GM19395 (cell line): Measurements from ENCODE around the gene ETS1.
"Not testable (repeated sequence)": the region's sequence is repeated elsewhere in the genome, so short reads cannot be mapped to it uniquely, and the experiment has no call there.

ENCODE experiments used
- ATAC-seq: cut with Tn5 transposase; IDR thresholded peaks from one replicate; pipeline ENCODE4 v1.9.1; 2021; ENCODE audit warnings: mild to moderate bottlenecking, moderate library complexity; ENCODE audit not compliant: unreplicated experiment

ETS1 gene

DNA sequence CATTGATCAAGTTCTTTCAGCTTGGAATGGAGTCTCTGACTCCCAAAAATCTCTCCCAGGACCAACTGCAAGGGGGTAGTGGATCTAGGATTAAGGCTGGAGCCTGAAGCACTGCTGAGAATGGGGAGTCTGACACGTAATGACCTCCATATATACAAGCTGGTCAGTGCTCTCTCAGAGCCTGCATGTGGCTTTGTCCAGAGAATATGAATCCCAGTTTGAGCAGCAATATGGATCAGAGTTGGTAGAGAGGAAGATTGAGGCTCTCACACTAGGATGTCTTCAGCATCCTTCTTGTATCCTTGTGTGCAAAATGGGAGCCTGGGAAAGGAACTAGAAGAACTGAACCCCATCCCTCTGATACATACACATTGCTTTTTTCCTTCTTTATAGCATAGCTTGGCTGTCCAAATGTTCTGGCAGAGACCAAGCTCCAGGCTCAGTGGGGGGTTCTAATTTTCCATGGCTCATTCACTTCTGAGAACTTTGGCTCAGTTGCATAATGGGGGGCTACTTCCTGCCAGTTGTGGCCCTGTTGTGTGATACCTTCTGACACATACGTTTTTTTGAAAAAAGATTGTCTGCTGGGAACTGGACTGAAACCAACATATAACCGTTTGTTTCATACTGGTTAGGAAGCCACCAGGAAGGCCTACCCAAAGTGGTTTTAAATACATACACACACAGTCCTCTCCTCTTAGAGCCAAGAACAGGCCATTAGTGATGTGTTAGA lies 138.2 kb downstream of the ETS1 start:
- ATAC-seq: peak; percentile 47

DNA sequence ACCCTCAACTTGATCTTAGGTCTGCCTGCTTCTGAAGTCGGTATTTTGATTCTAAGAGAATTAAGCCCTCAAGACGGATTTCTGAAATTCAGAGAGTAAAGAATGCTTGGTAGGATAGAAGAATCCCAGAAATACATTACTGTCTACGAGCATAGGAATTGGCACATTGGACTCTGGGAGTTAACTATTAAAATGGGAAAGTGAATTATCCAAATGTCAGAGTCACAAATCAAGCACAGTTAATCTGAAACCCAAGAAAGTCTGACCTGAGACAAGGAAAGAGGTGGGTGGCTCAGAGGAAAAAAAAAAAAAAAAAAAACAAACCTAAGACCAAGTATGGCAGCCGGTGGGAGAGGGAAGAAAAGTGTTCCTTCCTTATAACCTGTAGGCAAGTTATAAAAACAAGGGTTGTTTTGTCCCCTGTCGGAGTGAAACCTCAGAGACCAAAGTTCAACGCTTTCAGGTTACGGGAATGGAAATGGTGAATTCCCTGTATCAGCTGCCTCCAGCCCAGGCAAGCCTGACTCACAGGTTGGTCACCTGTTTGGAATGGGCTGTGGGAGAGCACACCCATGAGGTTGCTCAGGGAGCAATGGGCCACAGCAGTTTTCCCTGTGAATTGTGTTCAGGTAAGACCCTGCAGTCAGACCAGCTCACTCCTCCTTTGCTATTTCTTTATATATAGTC lies 139.0 kb downstream of the ETS1 start:
- ATAC-seq: no peak

DNA sequence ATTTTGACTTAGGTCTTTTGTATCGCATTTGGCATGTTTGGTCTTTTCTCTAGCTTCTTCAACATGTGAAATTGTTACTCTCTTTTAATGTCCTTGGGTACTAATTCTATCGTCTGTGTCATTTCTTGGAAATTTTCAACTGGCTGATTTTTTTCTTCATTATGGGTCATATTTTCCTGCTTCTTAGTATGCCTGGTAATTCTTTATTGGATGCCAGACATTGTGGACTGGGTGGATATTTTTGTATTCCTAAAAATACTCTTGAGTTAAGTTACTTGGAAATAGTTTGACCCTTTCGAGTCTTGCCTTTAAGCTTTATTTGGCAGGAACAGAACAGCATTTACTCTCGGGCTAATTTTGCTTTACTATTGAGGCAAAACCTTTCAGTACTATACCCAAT lies 140.1 kb downstream of the ETS1 start:
- ATAC-seq: no peak

DNA sequence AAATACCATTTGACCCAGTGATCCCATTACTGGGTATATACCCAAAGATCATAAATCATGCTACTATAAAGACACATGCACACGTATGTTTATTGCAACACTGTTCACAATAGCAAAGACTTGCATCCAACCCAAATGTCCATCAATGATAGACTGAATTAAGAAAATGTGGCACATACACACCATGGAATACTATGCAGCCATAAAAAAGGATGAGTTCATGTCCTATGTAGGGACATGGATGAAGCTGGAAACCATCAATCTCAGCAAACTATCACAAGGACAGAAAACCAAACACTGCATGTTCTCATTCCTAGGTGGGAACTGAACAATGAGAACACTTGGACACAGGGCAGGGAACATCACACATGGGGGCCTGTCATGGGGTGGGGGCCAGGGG lies 141.4 kb downstream of the ETS1 start:
- not testable (repeated sequence) for ATAC-seq

DNA sequence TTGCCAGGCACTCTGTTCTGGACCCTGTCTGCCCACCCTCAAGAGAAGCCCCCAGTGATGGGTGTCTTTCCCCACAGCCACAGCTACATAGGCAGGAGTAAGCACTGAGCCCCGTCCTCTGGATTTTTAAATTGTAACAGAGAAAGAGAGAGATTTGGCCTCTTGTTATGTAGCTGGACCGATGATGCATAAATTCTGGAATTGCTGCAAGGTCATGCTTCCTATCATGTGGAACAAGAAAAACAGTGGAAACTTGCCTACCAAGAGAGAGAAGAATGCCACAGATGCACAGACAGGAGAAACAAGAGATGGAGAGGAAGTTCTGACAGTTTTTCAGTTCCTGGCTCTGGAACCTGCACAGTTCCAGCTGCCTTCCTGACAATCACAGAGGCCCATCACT lies 150.2 kb downstream of the ETS1 start:
- no peak for ATAC-seq

DNA sequence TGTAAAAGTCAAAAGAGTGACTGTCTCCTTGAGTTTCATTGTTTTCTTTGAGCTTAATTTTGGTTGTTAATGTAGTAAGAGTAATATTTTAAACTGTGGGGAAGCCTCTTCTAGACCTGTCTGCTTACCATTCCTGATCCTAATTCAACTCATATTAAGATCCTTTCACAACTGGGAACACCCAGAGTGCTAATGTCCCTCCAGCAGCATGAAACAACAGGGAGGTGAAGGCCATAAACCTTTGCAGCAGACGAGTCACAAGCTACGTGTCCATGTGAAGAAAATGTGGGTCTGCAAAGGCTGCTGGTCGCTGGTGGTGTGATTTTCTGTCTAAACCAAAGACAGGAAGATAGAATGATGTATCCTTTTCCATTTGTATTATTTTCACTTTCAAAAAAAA lies 152.5 kb downstream of the ETS1 start:
- no peak for ATAC-seq

DNA sequence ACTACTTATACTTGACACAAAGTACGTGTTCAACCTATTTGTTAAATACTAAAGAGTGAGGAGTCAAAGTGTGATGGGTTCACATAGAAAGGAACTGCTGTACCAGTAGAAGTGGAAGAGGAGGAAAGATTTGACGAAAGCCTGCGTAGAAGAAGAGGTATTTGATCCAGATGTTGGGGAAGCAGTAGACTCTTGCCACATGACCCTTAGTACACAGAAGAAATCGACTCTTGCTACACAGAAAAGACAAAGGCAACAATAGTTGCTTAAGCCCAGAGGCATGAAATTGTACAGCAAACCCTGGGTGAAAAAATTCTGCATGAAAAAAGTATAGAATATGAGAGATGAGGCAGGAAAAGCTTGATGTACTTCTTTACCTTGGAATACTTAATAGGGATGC lies 152.9 kb downstream of the ETS1 start:
- no peak for ATAC-seq

DNA sequence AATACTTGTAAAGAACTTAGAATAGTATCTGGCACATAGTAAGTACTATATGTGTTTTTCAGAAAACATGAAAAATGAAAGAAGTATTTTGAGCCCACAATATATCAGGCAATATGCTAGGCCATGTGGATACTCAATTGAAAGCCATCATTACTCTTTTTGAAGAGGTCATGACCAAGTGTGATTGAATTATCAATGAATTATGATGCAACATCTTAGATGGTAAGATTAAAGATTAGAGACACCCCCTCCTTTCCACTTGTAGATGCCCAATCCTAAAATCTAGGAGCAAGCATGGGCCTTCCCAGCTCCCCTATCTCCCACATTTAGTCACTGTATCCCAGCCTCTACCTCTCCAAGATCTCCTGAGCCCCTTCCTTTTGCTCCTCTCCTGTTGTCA lies 154.4 kb downstream of the ETS1 start:
- ATAC-seq: no peak

DNA sequence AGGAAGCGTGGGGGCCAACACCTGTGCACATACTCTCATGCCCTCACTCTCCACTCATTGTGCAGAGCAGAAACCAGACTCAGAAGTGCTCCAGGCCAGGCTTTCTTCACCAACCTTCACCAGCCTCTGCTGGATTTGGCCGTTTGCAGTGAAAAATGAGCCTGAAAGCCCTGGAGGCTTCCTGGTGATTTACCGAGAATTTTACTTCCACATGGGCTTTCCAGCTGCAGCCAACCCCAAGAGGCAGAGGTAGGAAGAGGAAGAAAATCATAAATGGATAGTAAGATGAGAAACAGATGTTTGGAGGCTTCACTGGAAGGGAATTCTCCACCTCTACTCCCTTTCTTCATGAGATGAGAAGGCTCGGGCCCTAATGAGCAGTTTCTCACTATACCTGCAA lies 155.4 kb downstream of the ETS1 start:
- ATAC-seq: no peak

DNA sequence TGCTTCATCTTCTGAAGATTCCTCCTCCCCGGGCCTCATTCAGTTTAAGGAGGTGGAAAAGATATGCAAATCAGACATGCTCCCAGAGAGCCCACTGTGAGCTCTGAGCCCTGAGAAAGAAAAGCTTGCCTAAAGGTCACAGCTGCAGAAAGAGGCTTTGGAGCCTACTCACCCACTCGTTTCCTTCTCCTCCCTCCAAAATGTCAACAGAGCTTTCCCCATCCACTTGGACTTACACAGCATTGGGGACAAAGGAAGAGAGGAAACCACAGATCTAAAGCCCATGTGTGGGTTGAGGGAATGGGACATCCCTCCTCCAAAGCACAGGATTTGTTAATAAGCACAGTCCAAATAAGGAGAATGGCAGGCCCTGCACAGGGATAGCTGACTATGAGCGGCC lies 158.4 kb downstream of the ETS1 start:
- ATAC-seq: no peak

DNA sequence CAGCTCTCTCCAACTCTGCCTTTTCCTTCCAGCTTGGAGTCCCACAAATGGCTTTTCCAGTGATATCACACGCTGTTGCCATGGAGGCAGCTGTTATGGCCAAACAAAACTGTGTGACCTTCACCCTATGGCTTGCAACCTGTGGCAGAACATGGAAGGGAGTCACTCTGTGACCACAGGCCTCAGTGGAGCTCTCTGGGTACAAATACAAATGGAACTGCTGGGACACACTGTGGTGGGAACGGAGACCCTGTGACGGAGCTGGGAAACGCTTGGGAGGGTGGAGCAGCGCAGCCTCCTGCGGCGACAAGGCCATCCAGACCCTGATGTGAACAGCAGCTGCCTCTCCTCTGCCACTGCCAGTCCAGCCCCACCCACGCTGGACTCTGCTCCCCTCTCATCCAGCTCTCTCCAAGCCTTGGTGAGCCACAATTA lies 162.5 kb downstream of the ETS1 start:
- ATAC-seq: no peak

DNA sequence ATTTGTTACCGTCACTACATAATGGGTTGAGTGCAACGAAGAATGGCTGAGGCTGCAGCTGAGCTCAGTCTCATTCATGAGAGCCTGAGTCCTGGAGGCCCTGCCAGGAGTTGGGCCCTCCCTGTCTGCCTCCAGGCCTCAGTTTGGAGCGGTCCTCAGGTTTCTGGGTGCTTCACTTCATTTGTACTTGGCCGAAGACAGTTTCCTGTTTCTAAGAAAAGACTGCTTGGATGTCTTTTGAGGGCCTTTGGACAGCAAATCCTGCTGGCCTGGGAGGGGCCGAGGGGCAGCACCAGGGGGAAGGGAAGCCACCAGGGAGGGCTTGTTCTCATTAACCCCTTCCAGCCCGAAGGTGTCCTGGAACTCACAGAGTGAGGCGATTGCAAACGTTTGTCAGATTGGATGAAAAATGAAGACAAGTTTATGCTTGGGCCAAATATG lies 163.1 kb downstream of the ETS1 start:
- no peak for ATAC-seq

DNA sequence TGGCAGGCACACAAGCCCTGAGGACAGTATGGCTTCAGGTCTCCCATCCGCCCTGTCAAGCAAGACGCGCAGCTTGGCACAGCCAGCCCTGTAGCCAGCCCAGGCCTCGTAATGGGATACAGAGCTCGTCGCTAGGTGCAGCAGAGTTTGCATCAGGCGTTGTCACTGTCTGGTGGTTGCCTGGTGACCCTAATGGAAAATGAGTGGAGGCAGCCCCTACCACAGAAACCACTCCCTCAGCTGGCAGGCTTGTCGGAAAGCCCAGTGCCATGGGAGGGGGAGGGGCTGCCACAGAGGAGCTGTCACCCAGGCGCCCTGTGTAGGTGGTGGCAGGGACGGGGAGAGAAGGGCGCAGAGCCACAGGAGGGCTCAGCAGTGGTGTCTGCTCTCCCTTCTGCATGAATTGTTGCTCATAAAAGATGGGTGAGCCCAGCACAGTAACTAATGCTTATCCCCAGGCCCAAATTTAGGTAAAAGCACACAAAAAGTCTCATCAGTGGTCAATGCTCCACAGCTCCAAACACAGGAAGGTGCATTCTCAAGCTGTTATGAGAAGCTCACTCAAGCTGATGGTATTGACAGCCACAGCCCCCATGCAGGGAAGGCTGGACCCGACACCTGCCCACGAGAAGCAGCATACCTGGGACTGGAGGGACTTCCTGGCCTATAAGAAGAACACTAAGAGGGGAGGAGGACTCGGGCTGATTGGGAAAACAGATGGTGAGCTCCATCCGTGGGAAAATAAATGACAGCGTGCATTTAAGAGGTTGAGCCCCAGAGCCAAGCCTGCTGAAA lies 164.6 kb downstream of the ETS1 start:
- ATAC-seq: peak; percentile 49

DNA sequence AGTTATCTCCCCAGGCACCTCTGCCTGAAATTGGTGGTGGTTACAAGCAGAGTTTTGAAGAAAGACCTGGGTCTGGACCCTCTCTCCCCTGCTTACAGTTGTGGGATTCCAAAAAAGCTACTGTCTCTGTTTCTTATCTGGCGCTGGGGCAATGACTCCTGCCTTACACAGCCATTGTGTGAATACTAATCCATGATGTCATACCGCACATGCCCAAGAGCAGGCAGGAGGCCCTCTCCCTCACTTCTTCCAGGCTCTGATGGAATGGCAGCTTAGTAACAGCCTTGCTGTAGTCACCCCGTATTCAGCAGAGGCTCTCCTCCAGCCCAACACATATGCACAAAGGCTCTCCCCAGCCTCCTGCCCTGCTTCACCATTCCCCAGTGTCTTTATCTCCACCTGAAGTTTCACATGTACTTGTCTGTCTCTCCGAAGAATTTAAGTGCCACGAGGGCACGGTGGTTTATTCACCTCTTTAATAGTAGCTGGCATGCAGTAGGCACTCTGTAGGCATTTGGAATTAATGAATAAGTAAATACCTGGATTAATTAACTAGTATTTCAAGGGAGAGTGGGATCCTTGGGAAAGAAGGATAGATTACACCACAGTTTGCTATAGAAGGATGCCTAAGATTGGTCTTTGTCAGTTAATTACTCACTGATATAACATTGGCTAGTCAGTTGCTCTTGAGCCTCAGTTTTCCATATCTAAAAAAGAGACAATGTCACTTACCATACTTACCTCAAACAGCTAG lies 165.6 kb downstream of the ETS1 start:
- ATAC-seq: no peak

DNA sequence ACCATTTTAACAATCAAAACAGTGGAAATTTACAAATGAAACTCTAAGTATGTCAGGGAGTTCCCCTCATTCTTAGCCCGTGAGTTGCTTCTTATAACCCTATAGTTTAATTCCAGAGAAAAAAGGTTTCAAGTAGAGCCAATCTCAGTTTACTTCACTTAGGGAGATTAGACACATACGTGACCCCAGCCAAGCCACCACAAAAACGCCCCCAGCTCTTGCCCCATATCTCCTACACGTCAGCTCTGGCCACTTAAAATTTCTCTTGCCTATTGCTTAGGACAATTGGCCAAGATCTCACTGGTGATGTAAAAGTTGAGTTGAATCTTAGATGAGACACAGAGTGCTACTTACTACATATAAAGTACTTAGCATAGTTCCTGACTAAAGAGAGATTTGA lies 166.4 kb downstream of the ETS1 start:
- no peak for ATAC-seq

DNA sequence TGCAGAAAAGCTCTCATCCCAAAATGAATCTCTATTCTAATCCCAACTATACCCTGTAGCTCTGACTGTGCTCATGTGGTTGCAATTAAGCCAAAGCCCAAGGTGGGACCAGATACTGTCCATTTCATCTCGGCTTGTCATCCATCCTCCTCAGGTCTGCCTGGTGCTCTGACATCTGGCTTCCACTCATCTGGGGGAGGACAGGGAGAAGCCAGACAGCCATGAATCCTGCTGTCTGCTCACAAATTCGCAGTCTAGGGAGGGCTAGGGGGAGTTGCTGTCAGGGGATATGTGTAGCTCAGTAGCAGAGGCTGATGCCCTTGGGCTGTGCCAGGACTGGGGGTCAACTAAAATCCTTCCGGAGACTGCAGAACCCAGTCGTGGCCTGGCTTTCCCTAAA lies 167.1 kb downstream of the ETS1 start:
- no peak for ATAC-seq

DNA sequence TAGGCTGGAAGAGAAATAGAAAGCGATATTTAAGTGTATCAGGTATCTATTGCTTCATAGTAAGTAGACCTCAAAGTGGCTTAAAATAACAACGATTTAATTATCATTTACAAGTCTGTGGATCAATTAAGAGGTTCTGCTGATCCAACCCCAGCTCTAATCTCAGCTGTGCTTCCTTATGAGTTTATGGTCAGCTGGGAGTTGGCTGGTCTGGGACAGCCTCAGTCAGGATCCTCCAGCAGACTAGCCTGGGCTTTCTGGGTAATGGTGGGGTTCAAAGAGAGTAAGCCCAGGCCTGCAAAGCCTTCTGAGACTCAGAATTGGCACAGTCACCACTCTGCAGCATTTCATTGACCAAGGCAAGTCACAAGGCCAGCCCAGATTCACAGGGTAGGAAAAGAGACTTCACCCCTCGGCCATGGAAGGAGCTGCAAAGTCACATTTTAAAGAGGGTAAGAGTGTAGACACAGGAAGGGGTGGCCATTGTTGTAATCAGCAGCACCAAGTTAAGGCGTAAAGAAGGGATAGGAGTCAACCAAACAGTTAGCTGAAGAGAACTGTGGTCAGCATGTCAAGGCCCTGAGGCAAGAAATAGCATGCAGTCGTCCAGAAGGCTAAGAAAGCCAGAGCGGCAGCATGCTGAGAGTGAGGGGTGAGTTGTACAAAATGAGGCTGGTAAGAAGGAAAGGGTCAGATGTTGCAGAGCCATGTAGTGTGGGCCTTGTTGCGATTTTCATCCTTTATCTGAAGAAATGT lies 168.2 kb downstream of the ETS1 start:
- no peak for ATAC-seq

DNA sequence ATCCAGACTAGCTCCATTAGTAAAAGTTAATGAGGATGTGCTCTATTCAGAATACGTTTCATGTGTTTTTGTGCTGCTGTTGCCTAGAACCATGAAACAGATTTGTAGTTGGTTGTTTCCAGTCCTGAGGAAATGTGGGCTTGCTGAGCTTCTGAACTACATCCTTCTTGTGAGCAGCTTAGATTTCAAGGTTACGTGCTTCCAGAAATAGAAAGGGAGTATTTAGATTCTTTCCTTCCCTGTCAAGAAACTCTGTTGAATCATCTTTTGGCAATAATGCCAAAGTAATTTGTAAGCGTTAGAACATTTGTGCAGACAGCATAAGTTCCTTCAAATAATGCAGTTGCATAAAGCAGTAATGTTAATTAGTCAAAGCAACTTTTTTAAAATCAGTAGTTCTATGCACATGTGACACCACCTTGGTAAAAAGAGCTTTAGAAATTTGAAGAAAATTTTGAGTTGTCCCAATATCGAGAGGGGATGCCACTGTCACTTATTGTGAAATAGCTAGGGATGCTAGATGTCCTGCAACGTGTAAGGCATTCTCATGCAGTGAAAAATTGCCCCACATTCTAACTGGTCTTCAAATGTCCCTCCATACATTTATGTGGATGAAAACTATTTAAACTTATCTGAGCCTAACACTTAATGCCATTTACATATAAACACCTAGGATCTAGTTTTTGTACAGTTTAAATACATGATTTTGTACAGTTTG lies 169.6 kb downstream of the ETS1 start:
- ATAC-seq: no peak

DNA sequence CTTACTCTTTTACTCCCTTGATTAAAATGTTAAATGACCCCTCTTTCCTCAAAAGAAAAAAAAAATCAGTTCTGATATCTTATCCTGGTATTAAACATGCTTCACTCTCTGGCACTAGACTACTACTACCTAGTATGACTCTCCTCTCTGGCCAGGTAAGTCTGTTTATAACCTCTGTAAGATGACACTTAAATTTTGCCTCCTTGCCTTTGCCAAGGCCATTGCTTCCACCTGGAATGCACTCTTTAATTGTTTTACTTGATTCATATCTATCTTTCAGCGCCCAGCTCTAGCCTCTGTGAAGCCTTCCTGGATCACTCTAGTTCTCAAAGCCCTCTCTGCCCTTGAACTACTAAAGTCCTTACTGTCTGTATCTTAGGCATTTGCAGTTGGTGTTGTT lies 170.4 kb downstream of the ETS1 start:
- ATAC-seq: no peak

DNA sequence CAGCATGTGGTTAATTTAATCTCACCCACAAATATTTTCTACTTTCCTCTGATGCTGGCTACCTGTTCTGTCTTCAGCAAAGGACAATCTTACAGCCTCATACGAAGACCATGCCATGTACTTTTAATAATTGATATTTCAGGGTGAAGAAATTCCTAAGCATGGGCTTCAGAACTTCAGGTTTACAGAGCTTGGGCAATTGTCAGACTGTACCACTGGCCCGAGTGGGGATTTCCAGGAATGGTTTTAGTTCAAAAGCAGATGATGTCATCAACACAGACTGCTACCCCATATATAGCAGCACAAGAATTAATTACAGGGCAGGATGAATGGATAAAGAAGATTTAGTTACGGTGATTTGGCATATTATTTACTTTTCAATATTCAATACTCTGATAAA lies 171.8 kb downstream of the ETS1 start:
- ATAC-seq: no peak
